Tongue (tissue), 2 donors: ENCODE data around the gene TRIM63. TPM values are rescaled to one million over a fixed set of nuclear protein-coding genes. Genes with fewer than 3 reads are reported as not detected.

Experiments used
- DNase-seq: peaks from one replicate; pipeline ENCODE4 v3.0.0-alpha.2; 2015
- total RNA-seq: library from RNA; depleted of rRNA; stranded (reverse); fragments of >200 nt; gene quantifications from one replicate; pipeline ENCODE4 v1.2.3, GENCODE V29; 2014

Gene TRIM63
- total RNA-seq, 1 donor from 2014 or later, result 64.5 TPM

DNA sequence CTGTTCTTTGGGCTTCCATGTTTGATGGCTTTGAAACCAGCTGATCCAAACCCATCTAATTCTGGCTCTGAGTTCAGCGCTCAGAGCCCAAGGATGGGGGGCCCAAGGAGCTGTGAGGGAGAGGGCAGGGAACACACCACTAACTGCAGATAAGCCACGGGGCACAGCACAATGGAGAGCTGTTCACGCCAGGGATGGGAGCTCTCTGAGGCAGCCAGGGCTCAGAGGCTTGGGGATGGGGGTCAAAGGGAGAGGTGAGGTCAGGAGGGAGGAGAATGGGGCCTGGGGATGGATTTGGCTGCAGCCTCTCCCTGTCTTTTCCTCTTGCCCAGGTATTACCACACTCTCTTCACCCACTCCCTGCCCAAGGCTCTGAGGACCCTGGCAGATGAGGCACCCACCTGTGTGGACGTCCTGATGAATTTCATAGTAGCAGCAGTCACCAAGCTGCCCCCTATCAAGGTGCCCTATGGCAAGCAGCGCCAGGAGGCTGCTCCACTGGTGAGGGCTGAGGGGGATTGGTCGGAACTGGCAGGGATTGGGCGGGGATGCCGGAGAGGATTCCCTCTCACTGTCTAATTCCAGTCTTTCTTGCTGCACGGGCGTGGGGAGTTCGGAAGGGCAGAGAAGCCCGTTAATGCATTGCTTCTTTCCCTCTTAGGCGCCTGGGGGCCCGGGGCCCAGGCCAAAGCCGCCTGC, 32.8 kb downstream of the TRIM63 start:
- no peak for DNase-seq

GRCh38 chr1:26032656-26033357, 34.6 kb downstream of the TRIM63 start:
- no peak for DNase-seq

DNA sequence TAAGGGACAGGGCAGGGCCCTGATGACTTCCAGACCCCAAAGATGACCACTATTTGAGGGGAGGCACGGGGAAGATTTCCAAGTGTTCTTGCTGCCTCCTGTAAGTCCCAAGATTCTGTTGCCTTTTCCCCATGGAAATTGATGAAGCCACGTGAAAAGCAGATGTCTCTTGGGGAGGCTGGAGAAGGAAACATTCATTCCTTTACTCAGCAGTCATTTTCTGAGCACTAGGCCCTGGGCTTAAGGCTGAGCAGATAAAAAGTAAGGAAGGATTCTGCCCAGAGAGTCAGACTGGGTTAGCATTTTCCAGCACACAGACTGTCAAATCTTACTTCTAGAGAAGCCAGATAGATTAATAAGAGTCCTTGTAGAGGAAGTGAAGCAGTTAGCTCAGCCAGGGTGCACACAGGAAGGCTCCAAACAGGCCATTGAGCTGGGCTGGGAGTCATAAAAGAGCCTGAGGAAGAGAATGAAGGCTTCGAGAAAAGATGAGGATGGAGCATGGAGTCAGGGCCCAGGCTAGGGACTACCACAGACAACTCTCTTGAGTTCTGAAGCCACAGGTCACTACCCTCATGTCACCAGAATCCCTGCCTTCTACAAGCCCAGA, 35.7 kb downstream of the TRIM63 start:
- no peak for DNase-seq

GRCh38 chr1:26031196-26031595, 36.2 kb downstream of the TRIM63 start:
- DNase-seq, result no peak

GRCh38 chr1:26029864-26030481, 37.5 kb downstream of the TRIM63 start:
- no peak for DNase-seq

GRCh38 chr1:26029054-26029863, 38.2 kb downstream of the TRIM63 start:
- DNase-seq, result no peak

- peak; percentile 51 for DNase-seq
These were observed 38.9 kb downstream of the TRIM63 start for GRCh38 chr1:26028490-26028980.

DNA sequence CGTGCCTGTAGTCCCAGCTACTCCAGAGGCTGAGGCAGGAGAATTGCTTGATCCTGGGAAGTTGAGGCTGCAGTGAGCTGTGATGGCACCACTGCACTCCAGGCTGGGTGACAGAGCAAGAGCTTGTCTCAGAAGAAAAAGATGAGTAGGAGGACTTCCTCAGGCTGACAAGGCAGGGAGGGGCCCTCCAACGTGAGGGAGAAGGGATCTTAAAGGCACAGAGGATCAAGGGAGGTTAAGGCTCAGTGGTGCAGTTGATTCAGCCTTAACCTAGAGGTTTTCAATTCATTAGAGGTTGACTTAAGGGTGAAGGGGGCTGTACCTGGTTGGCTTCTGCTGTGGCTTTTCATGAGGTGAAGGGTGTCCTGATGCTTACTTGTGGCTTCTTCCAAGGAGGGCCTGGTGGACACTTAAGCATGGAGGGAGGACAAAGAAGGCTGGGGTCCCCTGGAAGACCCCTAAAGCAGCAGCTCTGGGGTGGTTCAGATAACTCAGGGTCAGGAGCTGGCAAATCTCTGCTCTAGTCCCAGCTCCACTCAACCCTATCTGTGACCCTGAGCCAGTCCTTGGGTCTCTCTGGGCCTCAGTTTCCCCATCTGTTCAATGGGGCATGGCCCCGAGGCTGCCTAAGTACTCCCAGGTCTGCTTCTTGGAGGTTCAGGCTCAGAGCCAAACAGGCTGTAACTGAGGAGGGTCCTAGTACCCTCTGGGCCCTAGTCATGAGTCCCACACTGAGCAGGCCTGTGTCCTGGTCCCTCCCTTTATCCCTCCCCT, 39.5 kb downstream of the TRIM63 start:
- no peak for DNase-seq

DNA sequence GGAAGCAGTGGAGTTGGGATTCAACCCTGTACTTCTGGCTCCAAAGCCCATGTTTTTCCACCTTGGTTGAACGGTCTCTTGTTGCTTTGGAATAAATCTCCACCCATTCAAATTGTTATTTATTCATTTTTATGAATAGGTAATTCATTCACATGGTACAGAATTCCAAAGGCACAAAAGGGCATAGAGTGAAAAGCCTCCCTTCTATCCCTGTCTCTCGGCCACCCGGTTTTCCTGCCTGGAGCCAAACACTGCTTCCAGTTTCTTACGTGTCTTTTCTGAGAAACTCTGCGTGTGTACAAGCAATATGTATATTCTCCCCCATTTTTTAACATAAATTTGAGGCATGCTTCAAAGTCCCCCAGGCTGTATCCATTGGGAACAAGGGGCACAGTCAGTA, 41.9 kb downstream of the TRIM63 start:
- DNase-seq, result no peak

DNA sequence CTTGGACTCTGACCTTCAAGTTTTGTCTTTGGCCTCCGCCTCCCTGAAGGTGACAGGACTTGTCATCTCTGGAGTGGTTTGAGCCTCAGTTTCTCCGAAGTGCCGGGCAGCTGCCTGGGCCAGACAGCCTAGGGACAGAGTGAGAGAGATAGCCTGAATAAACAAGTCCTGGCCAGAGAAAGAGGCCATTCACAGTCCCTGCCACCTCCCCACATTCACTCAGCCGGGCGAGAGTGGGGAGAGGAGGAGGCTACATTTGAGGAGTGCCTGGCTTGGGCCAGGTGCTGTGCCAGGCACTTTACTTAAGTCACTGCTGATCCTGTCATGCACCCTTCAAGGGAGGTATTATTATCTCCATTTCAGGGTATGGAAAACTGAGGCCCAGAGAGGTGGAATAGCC, 42.4 kb downstream of the TRIM63 start:
- DNase-seq, result no peak

- DNase-seq, result peak; percentile 62
These were observed 43.6 kb downstream of the TRIM63 start for GRCh38 chr1:26023826-26024225.

- DNase-seq, result no peak
These were observed 44.4 kb downstream of the TRIM63 start for GRCh38 chr1:26023009-26023408.

GRCh38 chr1:26022404-26022779, 45.0 kb downstream of the TRIM63 start:
- DNase-seq, result no peak

- peak; percentile 96 for DNase-seq
These were observed 45.6 kb downstream of the TRIM63 start, which contains the start of gene EXTL1 for GRCh38 chr1:26021647-26022403. Gene EXTL1 (plus strand): TSS chr1:26021775. CDS start chr1:26022647, 872 bp downstream.

GRCh38 chr1:26020941-26021646, 46.3 kb downstream of the TRIM63 start:
- DNase-seq, result no peak

DNA sequence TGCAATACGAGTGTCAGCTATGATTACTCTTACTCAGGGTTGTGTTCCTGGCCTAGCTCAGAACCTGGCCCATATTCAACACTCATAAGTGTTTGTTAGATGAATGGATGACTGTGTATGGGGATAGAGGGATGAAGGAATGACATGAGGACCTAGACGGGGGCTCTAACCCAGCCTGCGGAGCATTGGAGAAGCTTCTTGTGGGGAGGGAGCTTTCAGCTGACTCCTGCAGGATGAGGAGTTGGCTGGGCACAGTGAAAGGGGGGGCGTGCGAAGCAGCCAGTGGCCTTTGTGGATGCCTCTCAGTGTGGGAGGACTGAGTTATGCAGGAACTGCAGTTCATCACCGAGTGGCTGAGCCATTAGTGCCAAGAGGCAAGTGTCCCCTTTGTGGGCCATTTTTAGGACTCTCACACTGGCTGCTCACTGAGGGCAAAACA, 47.1 kb downstream of the TRIM63 start:
- DNase-seq, result peak; percentile 50

DNA sequence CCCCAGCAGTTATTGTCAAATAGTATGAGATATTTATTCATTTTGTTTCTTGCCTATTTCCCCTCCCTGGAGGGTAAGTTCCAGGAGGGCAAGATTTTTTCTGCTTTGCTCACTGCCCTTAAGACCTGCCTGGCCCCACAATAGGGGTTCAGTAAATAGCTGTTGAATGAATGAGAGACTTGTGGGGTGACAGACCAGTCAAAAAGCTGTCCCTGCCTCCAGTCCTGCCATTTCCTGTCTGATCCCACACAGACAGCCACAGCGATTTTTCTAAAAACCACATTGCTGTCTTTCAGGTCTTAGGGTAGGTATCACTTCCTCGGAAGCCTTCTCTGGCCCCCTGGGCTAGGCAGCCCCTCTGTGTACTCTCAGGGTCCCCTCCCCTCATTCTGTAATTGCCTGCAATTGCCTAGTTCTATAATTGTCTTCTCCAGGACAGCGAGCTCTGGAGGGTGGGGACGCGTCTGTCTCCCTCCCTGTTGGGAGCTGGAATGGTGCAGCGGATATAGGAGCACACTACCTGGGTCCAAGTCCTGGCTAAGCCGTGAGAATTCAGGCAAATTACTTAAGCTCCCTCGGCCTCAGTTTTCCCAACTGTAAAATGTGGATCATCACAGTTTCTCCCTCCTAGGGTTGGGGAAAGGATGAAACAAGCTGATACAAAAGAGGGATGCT, 47.7 kb downstream of the TRIM63 start:
- DNase-seq, result no peak

GRCh38 chr1:26017606-26018005, 49.8 kb downstream of the TRIM63 start:
- DNase-seq, result peak; percentile 44

DNA sequence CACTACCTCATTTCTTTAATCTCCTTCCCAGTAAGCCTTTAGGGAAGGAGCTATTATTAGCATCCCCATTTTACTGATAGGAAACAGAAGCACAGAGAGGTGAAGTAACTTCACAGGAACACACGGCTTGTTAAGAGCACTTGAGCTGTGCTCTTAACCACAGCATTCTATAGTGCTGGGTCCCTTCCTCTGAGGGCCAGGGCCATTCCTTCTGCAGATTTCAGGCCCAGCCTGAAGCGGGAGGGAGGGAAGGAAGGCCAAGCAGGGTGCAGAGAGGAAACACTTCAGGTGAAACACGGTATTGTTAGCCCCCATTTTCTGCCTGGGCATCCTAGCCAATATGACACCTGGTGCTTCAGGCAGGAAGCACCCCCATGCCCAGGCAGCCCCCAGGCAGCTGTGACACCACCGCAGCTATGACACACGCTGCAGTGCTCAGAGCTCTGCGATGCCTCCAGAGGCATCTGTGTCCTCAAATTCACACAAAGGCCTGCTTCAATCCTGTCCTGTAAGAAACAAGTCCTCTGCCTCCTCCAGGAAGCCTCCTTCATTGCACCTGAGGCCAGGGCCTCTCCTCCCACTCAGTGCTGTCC, 50.4 kb downstream of the TRIM63 start:
- no peak for DNase-seq
